GM19035 (cell line): ENCODE results near the gene MFAP3.
"Not testable (repeated sequence)": the region's sequence is repeated elsewhere in the genome, so short reads cannot be mapped to it uniquely, and the experiment has no call there.

ENCODE experiments used
- ATAC-seq: cut with Tn5 transposase; IDR thresholded peaks from one replicate; pipeline ENCODE4 v1.9.1; 2021; ENCODE audit not compliant: unreplicated experiment

Gene MFAP3

DNA sequence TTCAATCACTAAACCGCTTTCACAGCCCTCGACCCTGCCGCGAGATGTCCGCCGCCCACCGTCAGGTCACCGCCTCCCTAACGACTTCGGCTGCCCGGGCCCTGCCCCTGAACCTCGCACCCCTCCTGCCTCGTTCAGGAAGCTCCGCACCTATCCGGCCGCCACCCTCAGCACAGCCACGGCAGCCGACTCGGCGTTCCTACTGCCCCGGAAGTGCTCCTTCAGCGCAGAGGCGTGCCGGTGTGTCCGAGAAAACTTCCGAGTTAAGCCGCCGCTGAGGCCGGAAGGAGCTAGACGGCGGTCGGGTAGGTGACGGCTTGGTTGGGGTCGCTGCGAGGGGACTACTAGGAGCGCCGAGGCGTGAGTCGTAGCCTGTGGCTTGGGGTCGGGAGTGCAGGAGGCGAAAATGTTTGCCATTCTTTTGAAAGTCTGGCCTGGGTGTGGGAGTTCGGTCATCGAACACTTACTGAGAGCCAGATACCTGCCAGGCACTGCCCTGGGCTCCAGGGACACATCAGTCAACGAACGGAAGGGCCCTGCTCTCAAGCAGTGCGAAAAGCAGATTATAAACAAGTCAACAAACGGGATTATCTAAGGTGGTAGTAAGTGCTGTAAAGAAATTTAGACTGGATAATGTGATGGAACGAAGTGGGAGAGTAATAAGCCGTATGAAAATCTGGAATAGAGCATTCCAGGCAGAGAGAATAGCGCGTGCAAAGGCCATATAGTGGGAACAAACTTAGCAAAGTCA is at the start of gene MFAP3, which contains the start of gene FAM114A2:
Gene MFAP3 (plus strand): TSS at position 261 of the 751 bp plus-strand sequence. CDS start 10,756 bp downstream, outside the sequence.
Gene FAM114A2 (minus strand): TSS at position 204 of the 751 bp plus-strand sequence. CDS start 3,957 bp downstream, outside the sequence.
- peak; percentile 97 for ATAC-seq

DNA sequence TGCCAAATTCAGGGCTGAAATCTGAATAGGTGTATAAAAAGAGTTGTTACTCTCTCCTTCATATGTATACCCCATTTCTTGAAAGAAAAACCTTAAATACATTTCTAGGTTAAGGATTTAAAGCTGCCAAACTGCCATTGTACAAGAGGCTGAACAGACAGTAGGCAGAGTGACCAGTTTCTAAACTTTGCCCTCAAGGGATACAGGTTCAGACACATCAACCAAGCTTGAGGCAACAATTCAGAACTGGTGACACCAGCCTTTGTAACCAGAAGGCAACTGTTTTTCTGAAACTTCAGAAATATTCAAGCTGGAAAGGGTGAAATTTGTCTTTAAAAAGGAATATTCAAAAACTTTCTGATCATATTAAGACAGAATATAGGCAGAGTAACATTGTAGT is 47.6 kb upstream of the MFAP3 start:
- no peak for ATAC-seq

DNA sequence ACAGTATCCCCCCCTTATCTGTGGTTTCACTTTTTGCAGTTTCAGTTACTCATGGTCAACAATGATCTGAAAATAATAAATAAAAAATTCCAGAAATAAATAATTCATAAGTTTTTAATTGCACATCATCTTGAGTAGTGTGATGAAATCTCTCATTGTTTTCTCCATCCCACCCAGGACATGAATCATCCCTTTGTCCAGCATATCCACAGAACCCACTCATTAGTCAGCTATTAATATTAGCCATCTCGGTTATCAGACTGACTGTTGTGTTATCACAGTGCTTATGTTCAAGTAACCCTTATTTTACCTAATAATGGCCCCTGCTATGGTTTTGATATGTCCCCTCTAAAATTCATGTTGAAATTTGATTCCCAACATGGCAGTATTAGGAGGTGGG is 40.8 kb upstream of the MFAP3 start:
- ATAC-seq, result no peak

DNA sequence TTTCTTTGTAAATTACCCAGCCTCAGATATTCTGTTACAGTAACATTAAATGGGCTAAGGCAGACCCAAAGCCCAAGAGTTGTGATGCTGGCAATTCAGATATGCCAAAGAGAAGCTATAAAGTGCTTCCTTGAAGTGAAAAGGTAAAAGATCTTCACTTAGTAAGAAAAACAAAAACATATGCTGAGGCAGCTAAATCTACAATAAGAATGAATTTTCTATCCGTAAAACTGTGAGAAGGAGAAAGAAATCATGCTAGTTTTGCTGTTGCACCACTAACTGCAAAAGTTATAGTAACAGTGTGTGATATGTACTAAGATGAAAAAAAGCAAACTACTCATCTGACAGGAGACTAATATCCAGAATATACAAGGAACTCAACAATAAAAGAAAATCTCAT is 40.0 kb upstream of the MFAP3 start:
- no peak for ATAC-seq

DNA sequence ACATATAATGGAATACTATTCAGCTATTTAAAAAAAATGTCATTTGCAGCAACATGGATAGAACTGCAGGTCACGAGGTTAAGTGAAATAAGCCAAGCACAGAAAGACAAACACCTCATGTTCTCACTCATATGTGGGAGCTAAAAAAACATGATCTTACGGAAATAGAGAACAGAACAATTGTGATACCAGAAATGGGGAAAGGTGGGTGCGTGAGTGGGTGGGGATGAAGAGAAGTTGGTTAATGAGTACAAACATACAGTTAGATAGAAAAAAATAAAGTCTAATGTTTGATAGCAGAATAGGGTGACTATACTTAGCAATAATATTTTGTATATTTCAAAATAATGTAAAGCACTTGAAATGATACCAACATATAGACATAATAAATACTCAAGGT is 38.8 kb upstream of the MFAP3 start:
- ATAC-seq, result no peak

DNA sequence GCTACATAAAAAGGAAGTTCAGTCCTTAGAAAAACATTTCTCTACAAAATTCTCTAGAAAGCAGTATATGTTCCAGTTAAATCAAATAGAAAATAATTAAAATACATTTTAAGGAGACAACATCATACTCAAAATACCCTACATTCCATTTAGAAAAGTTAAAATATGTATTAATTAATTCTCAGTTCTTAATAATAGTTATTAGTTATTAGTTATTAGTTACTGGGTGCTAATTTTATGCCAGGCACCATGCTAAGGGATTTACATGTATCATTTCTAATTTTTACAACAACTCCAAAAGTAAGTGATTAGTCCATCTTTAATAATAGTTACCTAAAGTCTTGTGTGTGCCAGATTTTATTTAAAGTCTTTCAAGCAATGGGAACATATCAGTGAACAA is 38.1 kb upstream of the MFAP3 start:
- ATAC-seq, result no peak

DNA sequence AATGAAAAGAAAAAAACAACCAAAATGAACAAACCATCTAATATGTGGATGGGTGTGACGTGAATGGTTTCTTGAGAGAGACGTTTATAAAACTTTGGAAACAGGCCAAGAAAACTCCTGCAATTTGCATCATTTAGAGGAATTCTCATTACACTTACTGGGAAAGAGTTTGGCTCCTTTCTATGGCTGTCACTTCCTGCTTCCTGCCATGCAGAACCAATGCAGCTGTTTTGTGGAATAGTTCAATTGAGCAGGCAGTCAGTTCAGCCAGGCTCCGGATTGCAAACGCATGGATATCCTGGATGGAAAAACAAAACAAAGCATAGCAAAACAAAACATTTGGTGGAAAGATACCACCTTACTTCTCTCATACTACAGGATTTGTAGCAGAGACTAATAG is 36.7 kb upstream of the MFAP3 start:
- ATAC-seq, result no peak

DNA sequence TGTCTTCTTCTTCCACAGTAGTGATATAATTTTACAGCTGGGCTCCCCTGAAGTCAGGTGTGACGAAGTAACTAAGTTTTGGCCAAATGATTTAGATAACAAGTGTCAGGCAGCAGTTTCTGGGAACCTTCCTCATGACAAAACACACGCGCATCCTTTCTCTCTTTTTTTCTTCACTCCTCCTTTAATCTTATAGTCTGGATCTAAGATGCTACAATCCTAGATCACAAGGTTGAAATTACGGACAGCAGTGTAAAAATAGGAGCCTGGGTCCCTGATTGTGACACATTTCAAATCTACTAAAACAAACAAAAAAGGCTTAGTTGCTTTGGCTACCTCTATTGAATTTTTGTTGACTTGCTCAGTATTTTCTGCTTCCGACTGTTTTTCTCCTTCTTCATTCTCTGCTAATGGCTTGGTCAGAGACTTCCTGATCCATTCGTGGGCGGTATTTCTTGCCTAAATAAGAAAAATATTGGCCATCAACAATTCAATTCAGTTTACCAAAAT is 36.2 kb upstream of the MFAP3 start:
- ATAC-seq, result no peak

DNA sequence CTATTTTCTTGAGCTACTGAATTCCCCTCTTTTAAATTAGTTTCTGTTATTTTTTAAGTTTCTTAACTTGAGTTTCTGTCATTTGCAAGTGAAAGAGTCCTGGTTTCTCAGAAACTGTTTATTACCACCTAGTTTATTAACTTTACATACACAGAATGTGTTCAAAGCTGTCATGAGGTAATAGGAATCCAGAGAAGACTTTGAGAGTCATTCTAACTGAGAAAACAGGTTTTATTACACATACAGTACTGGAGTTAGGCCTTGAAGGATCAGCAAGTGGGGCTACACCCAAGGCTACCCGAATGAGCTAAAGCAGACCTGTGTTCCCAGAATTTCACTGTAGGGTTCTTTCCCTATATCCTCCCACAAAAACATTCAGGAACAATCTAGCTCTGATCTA is 33.1 kb upstream of the MFAP3 start:
- ATAC-seq, result no peak

DNA sequence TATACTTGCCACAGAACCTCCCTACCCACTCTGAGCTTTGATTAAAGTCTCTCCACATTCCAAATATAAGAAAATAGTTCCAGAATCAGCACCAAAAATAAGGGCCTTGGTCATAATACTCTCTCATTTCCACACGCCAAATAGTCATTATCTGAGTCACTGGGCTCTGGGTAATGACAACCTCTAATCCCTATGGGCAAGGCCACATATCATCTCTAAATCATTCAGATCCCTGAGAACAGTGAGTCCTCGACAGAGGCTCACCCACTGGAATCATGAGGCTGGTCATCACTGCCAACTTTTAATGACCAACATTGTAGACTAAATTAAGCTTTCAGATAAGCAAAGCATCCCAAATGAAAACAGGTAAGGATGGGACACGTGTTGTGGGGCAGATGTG is 28.1 kb upstream of the MFAP3 start:
- ATAC-seq, result no peak

DNA sequence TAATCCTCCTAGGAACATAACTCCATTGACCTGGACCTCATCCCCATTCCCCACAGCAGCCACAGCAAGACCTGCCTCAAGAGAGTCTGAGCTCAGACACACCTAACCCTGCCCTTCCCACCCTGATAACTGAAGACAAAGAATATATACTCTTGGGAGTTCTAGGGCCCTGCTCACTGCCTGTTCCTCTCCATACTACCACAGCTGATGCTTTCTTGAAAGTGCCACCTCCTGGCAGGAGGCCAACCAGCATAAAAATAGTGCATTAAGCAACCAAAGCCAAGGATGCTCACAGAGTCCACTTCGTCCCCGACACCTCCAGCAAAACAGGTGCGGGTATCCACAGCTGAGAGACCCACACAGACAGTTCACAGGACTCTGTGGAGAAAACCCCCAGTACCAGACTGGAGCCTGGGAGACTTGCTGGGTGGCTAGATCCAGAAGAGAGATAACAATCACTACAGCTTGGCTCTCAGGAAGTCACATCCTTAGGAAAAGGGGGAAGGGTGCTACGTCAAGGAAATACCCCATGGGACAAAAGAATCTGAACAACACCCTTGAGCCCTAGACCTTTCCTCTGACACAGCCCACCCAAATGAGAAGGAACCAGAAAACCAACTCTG is 23.6 kb upstream of the MFAP3 start:
- ATAC-seq, result no peak

DNA sequence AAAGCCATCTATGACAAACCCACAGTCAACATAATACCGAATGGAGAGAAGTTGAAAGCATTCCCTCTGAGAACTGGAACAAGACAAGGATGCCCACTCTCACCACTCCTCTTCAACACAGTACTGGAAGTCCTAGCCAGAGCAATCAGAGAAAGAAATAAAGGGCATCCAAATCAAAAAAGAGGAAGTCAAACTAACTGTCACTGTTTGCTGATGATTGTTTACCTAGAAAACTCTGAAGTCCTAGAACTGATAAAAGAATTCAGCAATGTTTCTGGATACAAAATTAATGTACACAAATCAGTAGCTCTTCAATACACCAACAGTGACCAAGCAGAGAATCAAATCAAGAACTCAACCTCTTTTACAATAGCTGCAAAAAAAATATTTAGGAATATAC is 19.8 kb upstream of the MFAP3 start:
- ATAC-seq, result not testable (repeated sequence)

DNA sequence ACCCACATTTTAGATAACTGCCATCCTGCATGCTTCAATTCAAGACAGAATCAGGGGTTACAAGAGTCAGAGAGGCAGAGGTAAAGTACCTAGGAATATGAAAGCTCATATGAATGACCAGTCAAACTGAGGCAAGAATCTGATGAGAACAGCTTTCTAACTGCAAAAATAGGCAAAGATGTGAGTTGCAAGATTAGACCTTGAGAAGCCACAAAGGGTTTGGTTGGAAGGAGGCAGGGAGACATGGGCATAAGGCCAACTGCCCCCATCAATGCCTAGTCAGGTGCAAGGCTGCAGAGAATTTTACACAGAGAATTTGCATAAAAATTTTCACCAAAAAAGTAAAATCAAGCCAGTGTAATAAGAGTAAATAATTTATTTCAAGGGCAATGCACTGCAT is 12.8 kb upstream of the MFAP3 start:
- no peak for ATAC-seq

DNA sequence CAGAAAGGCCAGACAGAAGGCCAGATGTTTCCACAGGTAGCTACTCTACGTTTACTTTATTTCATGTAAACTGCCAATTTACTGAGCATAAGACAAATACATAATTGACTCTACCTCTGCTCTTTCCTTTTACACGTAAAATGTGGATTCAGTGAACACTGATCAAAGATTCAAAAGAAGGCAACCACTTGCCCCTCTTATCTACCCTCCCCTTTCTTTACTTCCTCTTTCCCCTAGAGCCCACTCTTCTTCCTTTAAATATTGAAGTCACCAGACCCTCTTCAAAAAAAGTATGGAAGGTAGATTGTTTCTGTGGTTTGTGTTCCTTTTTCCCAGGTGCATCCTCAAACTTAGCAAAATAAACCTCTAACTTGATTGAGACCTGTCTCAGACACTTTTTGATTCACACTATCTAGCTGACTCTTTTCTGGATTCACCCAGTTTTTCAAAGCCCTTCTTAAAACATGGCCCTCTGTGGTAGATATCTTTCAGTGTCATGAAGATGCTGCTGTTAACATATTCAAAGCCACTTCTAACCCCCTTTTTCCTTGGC is 6.8 kb upstream of the MFAP3 start:
- no peak for ATAC-seq

DNA sequence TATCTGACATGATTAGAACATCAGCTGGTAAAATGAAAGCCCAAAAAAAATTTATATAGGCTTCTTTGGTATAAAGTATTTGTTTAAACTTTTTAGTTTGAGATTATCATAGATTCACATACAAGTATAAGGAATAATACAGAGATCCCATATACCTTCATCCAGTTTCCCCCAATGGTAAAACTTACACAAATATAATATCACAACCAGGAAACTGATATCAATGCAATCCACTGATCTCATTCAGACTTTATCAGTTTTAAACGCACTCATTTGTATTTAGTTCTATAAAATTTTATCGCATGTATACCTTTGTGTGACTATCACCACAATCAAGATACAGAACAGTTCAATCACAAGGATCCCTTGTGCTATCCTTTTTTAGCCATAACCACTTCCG is 3.8 kb upstream of the MFAP3 start:
- ATAC-seq, result no peak

DNA sequence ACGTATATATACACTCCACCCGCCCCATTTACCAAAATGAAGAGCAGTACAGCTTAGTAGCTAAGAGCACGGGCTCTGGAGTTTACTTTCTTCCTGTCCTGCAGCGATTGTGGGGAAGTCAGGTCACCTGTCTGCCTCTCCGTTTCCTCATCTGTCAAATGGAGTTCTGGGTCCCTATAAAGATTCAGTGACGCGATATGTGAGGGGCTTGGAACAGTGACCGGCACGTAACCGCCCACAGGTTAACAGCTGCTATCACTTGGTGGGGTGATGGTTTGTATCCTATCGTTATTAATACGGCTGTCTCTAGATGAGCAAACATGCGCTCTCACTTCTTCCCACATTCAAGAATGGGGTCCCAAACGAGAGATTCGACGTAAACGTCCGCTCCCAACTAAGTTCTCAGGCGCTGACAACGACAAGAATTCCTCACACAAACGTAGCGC is 483 bp upstream of the MFAP3 start:
- peak; percentile 54 for ATAC-seq

DNA sequence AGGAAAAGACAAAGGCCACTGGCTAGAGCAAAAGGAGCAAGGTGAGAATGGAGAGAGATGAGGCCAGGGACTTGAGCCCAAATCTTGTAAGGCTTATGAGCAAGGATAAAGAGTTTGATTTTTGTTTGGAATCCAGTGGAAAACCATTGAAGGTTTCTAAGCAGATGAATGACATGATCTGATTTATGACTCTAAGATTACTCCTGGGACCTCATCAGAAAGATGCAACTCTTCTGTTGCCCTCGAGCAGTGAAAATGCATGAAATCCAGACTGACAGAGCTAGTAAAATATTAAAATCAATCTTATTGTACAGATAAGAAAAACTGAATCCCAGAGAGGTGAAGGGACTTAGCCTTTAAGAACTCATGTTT is 677 bp downstream of the MFAP3 start:
- ATAC-seq, result no peak

DNA sequence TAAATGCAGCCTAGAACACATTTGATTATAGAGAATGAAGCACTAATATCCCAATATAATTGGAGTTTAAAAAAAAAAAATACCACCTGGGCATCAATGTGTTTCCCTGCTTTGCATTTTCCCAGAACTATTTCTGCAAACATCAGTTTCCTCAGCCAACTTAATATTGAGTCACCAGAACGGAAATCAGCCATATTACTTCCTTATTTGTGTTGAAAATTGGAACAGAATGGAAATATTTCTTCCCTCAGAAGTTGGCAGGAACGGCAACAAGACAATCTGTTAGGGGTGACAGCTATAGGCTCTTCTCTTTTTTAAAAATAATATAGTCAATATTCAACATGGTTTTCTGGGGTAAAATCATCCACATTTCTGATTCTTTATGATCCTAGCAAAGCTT is 4.0 kb downstream of the MFAP3 start:
- ATAC-seq, result no peak

DNA sequence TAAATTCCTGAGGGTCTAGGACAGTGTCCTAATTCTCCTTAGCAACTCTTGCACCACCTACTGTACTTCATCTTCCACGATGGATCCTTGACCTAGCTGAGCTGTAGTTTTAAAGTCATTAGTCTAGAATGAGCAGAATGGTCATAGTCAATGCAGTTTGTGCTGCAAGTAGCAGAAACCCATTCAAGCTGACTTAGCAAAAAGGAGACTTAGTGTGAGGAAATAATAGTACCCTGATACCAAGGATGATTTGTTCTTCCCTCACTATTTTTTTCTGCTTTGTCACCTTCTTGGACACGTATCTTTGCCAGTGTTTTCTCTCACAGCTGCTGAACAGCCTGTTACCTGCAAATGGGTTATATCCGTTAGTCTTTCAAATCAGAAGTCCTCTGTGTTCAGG is 5.3 kb downstream of the MFAP3 start:
- no peak for ATAC-seq

DNA sequence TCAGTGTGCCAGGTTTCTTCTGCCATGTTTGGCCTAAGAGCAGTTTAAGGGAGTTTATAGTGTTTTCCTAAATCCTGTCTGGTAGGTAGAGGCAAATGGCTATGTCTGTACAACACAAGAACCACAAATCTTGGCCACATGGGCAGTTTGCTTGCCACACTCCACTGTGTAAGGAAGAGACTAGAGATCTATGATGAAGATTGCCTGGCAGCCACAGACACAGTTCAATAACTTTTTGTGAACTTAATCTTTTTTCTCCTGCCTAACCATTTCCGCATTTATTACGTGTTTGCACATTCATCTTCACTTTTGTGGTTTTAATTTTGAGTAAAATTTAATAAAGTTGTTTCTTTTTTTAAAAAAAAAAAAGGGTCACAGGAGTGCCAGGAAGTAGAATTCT is 5.8 kb downstream of the MFAP3 start:
- no peak for ATAC-seq

DNA sequence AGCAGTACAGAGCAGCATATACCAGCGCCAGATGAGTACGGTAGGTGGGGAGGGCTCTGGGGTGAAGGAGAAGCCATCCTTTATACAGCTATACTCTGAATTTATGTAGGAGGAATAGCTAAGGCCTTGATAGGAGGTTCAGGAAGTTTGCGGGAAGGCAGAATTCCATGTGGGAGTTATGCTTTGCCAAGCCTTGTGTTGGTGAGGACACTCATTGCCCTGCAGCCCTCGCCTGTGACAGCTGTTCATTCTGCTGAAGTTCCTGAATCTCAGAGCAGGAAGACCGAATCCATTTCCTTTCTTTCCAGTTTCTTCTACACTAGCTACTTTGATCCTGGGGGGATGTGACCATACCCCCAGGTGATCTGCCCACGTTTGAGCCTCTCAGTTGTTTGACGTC is 7.7 kb downstream of the MFAP3 start:
- no peak for ATAC-seq

DNA sequence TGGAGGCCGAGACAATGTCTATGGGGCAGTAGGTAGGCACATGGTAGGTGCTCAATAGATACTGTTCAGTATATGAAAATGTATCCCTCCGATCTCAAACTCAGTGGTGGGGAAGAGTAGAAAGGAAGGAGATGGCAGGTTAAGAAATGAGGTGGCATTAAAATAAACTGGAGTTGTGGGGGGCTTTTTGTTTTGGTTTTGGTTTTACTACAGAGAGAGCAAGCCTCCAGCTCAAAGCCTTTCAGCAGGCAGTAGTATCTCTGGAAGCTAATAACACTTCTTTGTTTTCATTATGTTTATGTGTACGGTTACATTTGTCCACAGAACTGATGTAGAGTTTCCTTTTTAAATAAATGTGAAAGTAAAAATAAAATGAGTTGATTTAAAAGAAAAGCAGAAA is 8.6 kb downstream of the MFAP3 start:
- peak; percentile 57 for ATAC-seq
